GM10248 (cell line): ENCODE results near the gene CADM2.

Experiments used
- CTCF ChIA-PET: fragments of 300-600 bp; sonication (Branson Sonifier 250); formaldehyde crosslinking; extraction: SDS; loops from one replicate; lab custom pipeline; 2021; ENCODE audit warnings: antibody characterized with exemption; lab: Yijun Ruan, JAX
- POLR2A ChIA-PET: fragments of 350-650 bp; sonication (Branson Sonifier 250); formaldehyde crosslinking; extraction: SDS; loops from one replicate; lab custom pipeline; 2020; ENCODE audit warnings: antibody characterized with exemption; lab: Yijun Ruan, JAX
- DNase-seq: peaks from one replicate; pipeline ENCODE4 v3.0.0; 2012; ENCODE audit errors: extremely low spot score
- TF ChIP-seq, protein P1 (sequence below): IDR thresholded peaks from 2 replicates; pipeline ENCODE4 v1.5.1; 2012; ENCODE audit warnings: mild to moderate bottlenecking, low read depth; ENCODE audit errors: extremely low read depth, missing control alignments, control extremely low read depth

Gene CADM2

DNA sequence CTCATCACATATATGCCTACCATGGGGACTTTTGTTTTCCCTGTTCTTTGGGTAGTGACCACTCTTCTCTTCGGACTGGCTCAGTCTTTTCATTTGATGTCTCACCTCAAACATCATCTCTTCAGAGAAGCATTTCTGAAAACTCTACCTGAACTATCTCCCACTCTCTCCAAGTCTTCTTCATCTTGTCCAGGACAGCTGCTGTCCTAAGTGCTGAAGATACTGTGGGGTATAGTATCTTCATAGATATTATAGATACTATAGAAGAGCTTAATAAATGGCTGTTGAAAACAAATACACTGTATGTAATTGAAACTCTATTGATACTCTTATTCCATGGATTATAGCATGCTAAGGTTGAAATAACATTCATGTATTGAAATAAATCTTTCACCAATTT is 672.3 kb downstream of the CADM2 start:
- DNase-seq = no peak
- CTCF ChIA-PET = interaction anchor here (1.0 to 1.3 kb wide), 3 partner anchors 20 to 51 kb away, joined by 3 read pairs; no protein-coding TSS in a partner anchor
- POLR2A ChIA-PET = no interaction called here
- TF ChIP-seq, protein P1, sequence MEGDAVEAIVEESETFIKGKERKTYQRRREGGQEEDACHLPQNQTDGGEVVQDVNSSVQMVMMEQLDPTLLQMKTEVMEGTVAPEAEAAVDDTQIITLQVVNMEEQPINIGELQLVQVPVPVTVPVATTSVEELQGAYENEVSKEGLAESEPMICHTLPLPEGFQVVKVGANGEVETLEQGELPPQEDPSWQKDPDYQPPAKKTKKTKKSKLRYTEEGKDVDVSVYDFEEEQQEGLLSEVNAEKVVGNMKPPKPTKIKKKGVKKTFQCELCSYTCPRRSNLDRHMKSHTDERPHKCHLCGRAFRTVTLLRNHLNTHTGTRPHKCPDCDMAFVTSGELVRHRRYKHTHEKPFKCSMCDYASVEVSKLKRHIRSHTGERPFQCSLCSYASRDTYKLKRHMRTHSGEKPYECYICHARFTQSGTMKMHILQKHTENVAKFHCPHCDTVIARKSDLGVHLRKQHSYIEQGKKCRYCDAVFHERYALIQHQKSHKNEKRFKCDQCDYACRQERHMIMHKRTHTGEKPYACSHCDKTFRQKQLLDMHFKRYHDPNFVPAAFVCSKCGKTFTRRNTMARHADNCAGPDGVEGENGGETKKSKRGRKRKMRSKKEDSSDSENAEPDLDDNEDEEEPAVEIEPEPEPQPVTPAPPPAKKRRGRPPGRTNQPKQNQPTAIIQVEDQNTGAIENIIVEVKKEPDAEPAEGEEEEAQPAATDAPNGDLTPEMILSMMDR = no peak

DNA sequence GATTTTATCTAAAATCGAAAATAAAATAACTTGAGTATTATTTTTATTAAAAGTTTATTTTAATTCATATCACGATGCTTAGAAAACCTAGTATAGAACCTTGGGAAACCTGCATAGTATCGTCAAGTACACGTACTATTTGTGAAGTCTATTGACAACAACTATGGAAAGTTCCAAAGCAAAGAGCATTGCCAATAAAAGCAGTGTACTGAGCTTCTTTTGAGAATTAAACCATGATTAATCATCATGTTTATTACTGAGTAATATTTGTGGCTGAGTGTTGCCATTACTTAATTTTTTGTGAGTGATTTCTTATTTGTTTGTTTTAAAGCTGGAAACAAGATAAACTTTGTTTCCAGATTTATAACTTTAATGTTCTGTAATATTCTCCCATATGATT is 674.1 kb downstream of the CADM2 start:
- POLR2A ChIA-PET = no interaction called here
- TF ChIP-seq, protein P1 = no peak
- CTCF ChIA-PET = interaction anchor here (1.2 to 3.6 kb wide), 3 partner anchors 8 to 18 kb away, joined by 3 to 13 read pairs (median 3); no protein-coding TSS in a partner anchor

DNA sequence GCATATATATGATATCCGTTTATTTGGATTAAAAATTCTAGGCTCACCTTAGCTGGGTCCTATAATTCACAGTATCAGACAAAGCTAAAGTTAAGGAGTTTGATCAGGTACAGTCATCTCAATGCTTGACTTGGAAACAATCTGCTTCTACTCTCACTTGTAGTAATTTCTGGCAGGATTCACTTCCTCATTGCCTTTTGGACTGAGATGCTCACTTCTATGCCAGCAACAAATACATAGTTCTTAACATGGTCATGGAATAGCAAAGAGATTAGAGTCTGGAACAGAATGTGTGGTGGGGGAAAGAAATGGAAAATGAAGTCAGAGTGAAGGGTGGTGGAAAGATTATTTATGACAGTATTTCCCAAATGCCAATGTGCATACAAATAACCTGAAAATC is 693.6 kb downstream of the CADM2 start:
- TF ChIP-seq, protein P1 = no peak
- no peak for DNase-seq
- ChIA-PET CTCF (no interaction called here), POLR2A (no interaction called here)

More for the DNA sequence above, 674.1 kb downstream of the CADM2 start:
- DNase-seq = no peak

DNA sequence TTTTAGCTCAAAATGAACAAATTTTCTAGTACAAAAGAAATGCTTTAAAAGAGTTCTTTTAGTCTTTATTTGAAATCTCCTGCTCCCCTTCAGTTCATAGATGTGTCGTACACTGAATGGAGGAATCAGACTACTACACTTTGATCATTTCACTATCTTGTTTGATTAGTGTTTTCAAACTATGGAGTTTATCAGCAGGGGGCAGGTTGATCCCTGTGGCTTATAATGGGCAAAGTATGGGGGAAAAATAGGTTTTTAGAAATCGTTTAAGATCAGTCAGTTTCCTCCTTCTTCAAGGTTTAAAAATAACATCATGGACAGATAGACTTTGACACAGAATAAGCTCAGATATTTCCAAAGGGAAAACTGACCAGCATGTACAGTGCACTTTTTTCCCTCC is 701.7 kb downstream of the CADM2 start:
- DNase-seq = no peak
- POLR2A ChIA-PET = no interaction called here
- CTCF ChIA-PET = interaction anchor here (0.9 to 1.5 kb wide), 4 partner anchors 10 to 84 kb away, joined by 3 to 4 read pairs (median 3); no protein-coding TSS in a partner anchor
- TF ChIP-seq, protein P1 = no peak

DNA sequence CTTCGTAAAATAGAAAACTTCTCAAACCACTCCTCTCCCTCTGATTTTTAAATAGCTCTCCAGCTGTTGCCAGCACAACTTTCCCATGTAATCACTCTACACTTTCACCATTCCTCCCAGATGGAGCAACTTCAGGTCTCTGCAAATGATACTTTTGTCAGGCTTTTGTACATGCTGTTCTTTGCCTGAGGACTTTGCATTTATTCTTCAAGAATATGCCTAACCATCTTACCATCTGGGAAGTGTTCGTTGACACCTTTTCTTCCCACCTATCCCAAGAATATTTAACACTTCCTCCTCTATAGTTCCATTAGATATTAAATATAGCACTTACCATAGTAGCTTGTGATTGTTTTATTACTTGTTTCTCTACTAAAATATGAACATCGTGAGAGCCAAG is 703.7 kb downstream of the CADM2 start:
- ChIA-PET CTCF (no interaction called here), POLR2A (no interaction called here)
- no peak for DNase-seq
- TF ChIP-seq, protein P1 = no peak

DNA sequence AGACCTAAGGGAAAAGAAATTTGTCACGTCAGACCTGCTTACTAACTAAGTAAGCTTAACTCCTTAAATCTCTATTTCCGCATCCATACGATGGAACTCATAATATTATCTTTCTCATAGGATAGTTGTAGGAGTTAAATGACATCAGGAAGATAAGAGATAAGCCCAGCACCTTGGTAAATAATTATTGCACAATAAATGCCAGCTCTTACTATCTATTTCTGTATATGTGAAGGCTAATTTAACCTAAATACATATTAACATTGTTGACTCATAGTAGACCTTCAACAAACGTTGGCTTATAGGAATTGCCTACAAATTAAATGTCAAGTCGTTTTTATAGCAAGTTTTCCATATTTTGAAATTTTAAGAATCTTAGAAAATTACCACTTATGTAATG is 709.0 kb downstream of the CADM2 start:
- TF ChIP-seq, protein P1 = no peak
- ChIA-PET POLR2A (no interaction called here), CTCF (no interaction called here)
- no peak for DNase-seq
